HL-60 (cell line): ENCODE data around the gene HCK.

Source experiments
- DNase-seq, 2 experiments: peaks; one replicate each; pipeline ENCODE4 v3.0.0-alpha.2; 2010 to 2020; ENCODE audit warnings: low read depth in 1 of 2, low spot score in 1 of 2
- H3K27ac ChIP-seq: fragments of 250-450 bp; sonication (Bioruptor Pico); replicated peaks from 2 replicates; pipeline ENCODE4 v1.5.1; 2020; ENCODE audit warnings: mild to moderate bottlenecking, moderate library complexity
- H3K27me3 ChIP-seq: fragments of 250-450 bp; sonication (Bioruptor Pico); 2 replicates; pipeline ENCODE4 v1.5.1; 2021; ENCODE audit warnings: mild to moderate bottlenecking, moderate library complexity; ENCODE audit not compliant: insufficient read depth, poor library complexity, severe bottlenecking
- H3K4me3 ChIP-seq: replicated peaks from 2 replicates; pipeline ENCODE4 v1.5.1; 2011; ENCODE audit warnings: mild to moderate bottlenecking, control low read depth, low read length; ENCODE audit not compliant: insufficient read depth
- GABPA ChIP-seq: IDR thresholded peaks from 2 replicates; pipeline ENCODE4 v1.6.1; 2012; ENCODE audit warnings: low read depth
- POLR2AphosphoS5 ChIP-seq: IDR thresholded peaks from 2 replicates; pipeline ENCODE4 v1.6.1; 2012; ENCODE audit warnings: low read depth
- SPI1 ChIP-seq: IDR thresholded peaks from 2 replicates; pipeline ENCODE4 v1.6.1; 2012; ENCODE audit warnings: low read depth, mild to moderate bottlenecking, borderline replicate concordance
- TF ChIP-seq, protein P1 (sequence below): IDR thresholded peaks from one replicate; pipeline ENCODE4 v1.5.1; 2011; ENCODE audit warnings: low read length, control low read depth, inconsistent platforms; ENCODE audit not compliant: insufficient read depth
- TF ChIP-seq, protein P2 (sequence below): IDR thresholded peaks from 2 replicates; pipeline ENCODE4 v1.6.1; 2012; ENCODE audit warnings: low read depth; ENCODE audit not compliant: insufficient replicate concordance

Gene HCK

DNA sequence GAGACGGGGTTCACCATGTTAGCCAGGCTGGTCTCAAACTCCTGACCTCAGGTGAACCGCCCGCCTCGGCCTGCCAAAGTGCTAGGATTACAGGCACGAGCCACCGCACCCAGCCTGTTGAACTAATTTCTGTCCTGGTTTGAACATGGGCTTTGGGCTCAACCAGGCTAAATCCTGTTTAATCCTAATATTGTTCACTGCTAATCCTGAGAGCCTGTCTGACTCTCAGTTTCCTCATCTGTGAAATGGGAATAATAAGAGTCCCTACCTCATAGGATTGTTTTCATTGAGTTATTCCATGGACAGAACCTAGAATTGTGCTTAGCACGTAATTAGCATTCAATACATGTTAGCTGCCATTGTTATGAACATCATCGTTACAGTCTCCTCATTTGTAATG lies 74.9 kb downstream of the HCK start:
- H3K27ac ChIP-seq: no peak overlapping the region
- DNase-seq: no peak
- no peak for TF ChIP-seq SPI1
- TF ChIP-seq, protein P1, sequence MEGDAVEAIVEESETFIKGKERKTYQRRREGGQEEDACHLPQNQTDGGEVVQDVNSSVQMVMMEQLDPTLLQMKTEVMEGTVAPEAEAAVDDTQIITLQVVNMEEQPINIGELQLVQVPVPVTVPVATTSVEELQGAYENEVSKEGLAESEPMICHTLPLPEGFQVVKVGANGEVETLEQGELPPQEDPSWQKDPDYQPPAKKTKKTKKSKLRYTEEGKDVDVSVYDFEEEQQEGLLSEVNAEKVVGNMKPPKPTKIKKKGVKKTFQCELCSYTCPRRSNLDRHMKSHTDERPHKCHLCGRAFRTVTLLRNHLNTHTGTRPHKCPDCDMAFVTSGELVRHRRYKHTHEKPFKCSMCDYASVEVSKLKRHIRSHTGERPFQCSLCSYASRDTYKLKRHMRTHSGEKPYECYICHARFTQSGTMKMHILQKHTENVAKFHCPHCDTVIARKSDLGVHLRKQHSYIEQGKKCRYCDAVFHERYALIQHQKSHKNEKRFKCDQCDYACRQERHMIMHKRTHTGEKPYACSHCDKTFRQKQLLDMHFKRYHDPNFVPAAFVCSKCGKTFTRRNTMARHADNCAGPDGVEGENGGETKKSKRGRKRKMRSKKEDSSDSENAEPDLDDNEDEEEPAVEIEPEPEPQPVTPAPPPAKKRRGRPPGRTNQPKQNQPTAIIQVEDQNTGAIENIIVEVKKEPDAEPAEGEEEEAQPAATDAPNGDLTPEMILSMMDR: no peak
- no peak for TF ChIP-seq POLR2AphosphoS5
- TF ChIP-seq, protein P2, sequence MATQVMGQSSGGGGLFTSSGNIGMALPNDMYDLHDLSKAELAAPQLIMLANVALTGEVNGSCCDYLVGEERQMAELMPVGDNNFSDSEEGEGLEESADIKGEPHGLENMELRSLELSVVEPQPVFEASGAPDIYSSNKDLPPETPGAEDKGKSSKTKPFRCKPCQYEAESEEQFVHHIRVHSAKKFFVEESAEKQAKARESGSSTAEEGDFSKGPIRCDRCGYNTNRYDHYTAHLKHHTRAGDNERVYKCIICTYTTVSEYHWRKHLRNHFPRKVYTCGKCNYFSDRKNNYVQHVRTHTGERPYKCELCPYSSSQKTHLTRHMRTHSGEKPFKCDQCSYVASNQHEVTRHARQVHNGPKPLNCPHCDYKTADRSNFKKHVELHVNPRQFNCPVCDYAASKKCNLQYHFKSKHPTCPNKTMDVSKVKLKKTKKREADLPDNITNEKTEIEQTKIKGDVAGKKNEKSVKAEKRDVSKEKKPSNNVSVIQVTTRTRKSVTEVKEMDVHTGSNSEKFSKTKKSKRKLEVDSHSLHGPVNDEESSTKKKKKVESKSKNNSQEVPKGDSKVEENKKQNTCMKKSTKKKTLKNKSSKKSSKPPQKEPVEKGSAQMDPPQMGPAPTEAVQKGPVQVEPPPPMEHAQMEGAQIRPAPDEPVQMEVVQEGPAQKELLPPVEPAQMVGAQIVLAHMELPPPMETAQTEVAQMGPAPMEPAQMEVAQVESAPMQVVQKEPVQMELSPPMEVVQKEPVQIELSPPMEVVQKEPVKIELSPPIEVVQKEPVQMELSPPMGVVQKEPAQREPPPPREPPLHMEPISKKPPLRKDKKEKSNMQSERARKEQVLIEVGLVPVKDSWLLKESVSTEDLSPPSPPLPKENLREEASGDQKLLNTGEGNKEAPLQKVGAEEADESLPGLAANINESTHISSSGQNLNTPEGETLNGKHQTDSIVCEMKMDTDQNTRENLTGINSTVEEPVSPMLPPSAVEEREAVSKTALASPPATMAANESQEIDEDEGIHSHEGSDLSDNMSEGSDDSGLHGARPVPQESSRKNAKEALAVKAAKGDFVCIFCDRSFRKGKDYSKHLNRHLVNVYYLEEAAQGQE: no peak
- TF ChIP-seq GABPA: no peak
- no peaks in the 10 kb centered on the region for H3K27me3 ChIP-seq
- H3K4me3 ChIP-seq: no peak overlapping the region

DNA sequence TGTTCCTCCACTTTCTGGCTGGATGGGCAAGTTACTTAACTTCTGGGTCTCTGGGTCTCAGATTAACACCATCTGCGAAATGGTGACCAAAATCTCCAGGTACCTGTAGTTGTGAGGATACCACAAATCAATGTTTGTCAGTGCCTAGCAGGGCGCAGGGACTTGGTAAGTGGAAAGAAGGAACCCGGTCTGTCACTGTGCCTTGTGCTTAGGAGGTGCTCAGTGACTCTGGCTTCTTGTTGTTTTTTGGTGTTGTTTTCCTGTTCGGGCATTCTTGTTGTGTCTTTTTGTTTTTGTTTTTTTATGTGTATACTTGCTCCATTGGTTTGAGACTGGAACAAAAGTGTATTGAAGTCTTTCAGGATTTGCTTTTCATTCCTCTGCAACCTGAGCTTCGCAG lies 75.3 kb downstream of the HCK start:
- TF ChIP-seq GABPA: no peak
- no peak for TF ChIP-seq POLR2AphosphoS5
- no peak for TF ChIP-seq SPI1
- TF ChIP-seq, protein P2: no peak
- TF ChIP-seq, protein P1: no peak
- H3K4me3 ChIP-seq: no peak overlapping the region
- H3K27ac ChIP-seq: no peak overlapping the region
- no peak for DNase-seq
- H3K27me3 ChIP-seq: no peaks in the 10 kb centered on the region

DNA sequence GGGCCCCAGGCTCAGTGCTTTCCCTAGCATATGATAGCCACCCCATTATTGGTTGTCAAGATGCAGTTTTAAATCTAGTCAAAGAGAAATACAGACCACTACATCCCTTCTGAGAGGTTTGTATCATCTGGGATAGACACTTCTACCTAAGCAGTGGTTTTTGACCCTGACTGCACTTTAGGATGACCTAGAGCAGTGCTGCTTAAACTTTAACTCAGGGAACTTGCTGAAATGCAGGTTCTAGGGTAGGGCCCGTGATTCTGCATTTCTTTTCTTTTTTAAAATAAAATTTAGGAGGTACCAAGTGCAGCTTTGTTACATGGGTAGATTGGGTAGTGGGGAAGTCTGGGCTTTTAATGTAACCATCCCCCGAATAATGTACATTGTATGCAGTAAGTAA lies 76.1 kb downstream of the HCK start:
- TF ChIP-seq GABPA: no peak
- TF ChIP-seq, protein P2: no peak
- TF ChIP-seq POLR2AphosphoS5: no peak
- no peak for TF ChIP-seq SPI1
- TF ChIP-seq, protein P1: no peak
- H3K27me3 ChIP-seq: no peaks in the 10 kb centered on the region
- H3K4me3 ChIP-seq: no peak overlapping the region
- DNase-seq: no peak
- no peak overlapping the region for H3K27ac ChIP-seq
